Astrocyte of the spinal cord (primary cell): ENCODE results near the gene PDGFRA.

Source experiments
- DNase-seq: peaks from one replicate; pipeline ENCODE4 v3.0.0; 2011; ENCODE audit warnings: low read depth, low spot score
- H3K4me3 ChIP-seq: 2 replicates; pipeline ENCODE4 v1.5.1; 2011; ENCODE audit warnings: low read depth, mild to moderate bottlenecking, low read length, moderate library complexity
- CTCF ChIP-seq: IDR thresholded peaks from 2 replicates; pipeline ENCODE4 v1.5.1; 2012; ENCODE audit warnings: low read depth, mild to moderate bottlenecking, low read length, inconsistent platforms
- in situ Hi-C: cut with HindIII; loops from 2 replicates; pipeline ENCODE4 v1.10.0; 2017; ENCODE audit warnings: low sequenced_read_pairs

PDGFRA gene

DNA sequence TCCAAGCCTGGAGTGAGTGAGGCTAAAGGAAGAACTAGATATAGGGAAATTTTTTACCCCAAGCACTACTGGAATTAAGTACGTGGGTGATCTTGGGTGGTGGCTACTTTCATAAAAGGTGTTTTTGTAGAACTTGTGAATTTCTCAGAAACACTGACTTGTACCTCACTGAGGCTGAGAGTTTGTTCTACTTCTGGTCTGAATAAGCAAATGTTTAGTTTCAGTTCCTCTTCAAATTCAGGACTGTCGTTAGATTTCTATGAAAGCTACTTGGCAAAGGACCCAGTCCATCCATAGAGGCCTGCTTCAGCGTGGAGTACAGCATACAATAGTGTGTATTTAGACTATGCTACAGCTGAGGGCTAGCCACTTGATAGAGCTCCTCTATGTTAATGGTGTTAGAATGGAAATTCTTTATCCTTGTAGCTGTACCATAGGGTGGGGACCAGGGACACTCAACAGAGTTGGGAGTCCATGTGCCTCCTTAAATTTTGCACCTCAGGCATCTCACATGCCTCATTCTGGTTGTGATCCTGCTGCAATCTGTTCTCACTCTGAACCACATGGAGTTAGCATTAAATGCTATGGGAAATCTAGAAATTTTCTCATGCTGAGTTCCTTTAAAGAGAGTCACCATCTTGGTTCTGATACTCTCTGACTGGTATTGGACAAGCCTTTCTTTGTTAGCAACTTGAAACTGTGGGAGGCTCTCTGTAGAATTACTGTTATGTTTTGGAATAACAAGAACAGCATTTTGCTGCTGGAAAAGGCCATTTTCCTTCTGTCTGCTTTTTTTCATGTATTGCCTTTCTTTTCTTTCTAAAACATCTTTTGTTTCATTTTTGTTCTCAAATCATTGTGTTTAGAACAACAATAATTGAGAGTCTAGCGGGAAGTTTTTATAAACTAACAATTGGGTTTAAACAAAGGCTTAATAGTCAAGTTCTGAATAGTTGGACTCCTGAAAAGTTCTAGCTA, 86.8 kb downstream of the PDGFRA start:
- DNase-seq: no peak
- H3K4me3 ChIP-seq: no peak overlapping the region
- in situ Hi-C loops: no loop called here
- TF ChIP-seq CTCF: no peak

GRCh38 chr4:54317690-54318089, 88.6 kb downstream of the PDGFRA start:
- no peak for TF ChIP-seq CTCF
- in situ Hi-C loops: no loop called here
- DNase-seq: no peak
- no peak overlapping the region for H3K4me3 ChIP-seq

DNA sequence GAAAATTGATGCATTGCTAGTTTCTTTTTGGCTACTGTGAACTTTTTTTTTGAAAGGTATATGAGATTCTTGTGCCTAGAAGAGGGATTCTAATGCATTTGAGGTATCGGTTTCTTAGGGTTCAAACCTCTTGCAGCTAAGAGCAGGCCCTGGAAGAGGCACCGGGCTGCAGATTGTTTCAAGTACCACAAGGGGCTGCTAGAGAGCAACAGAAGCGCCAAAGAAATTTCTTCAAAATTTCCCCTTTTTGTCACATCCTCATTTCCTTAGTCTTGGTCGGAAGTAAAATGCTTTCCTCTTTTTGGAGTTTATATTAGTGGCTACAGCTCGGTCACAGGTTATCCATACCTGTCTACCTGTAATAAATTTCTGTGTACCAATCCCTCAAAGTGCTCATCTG, 89.8 kb downstream of the PDGFRA start:
- peak; percentile 97 for TF ChIP-seq CTCF
- in situ Hi-C loops: no loop called here
- DNase-seq: peak; percentile 53
- no peak overlapping the region for H3K4me3 ChIP-seq

DNA sequence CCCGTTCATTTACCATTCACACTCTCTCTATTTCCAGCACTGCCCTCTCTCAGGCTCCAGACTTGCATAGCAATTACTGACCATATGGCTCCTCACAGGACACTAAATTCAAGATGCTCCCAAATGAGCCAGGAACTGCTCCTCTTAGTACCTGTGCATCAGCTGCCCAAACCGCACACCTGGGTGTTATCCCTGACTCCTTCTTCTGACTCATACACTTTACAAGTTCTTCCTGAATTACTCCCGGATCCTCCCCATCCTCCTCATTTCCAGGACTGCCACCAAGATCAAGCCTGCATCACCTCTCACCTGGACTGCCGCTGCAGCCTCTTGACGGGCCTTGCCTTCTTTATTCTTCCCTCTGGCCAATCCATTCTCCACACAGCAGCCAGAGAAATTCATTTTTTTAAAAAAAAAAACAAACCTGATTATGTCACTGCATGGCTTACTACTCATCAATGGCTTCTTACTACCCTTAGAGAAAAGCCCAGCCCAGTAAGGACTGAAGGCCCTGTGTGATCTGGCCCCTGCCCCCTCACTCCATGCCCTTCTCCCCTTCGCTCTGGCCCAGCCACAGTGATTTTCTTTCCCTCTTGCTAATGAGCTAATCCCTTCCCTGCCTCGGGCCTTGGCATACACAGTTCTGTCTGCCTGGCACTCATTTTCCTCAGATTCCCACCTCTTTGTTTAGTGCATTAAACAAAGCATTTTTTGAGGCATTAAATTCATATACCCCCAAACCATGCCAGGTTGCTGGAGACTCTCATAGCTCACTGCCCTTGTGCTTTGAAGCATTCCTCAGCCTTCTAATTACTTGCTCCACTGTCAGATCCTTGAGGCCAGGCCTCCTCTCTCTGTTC, 92.0 kb downstream of the PDGFRA start:
- no peak for DNase-seq
- H3K4me3 ChIP-seq: no peak overlapping the region
- in situ Hi-C loops: no loop called here
- TF ChIP-seq CTCF: no peak

DNA sequence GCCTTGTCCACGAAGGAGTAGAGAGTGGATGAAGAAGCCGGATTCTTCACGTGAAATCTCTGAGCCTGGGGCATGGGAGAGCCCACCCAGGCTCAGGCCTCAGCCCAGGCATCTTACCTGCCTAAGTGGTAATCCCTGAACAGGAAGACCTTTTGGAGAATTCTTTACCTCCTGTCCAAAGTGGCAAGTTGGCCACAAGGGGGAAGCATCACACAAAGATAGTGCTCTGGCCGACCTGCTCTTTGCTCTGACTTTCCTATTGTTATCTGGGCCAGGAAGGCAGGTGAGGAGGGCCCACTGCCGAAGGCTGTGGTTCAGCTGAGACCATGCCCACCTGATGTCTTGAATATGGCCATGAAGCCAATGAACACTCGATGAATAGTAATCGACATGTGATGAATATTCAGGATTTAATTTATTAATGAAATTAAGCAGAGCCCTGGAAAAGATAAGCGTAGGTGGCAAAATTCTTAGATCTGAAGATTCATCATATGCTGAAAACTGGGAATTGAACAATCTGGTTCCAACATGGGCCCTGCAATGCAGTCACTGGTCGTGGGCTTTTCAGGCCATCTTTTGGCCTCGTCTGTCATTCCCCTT, 93.8 kb downstream of the PDGFRA start:
- H3K4me3 ChIP-seq: no peak overlapping the region
- peak; percentile 75 for TF ChIP-seq CTCF
- peak; percentile 58 for DNase-seq
- in situ Hi-C loops: no loop called here

DNA sequence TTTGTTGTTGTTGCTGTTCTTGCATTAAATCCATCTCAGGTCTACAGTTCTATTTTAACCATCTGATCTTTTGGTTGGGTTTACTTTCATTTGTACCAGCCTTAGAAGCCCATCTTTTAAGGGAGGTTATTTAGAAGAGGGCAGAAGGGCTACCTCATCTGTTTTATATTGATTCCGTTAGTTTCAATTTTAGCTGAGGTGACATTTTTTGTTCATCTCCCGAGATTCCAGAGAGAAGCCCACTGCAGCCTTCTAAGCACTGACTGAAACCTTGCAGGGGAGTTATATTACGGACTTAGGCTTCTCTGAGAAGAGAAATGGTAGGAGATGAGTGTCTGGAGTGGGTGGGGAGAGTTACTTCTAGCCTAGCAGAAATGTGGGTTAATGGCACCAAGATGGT, 101.8 kb downstream of the PDGFRA start:
- in situ Hi-C loops: no loop called here

More for the DNA sequence above, 101.8 kb downstream of the PDGFRA start:
- no peak for DNase-seq
- no peak overlapping the region for H3K4me3 ChIP-seq
- no peak for TF ChIP-seq CTCF
